Measurements from ENCODE around the gene INSRR.

INSRR gene

GRCh38 chr1:156876281-156876680, 17.4 kb upstream of the INSRR start:
- H3K27ac ChIP-seq: no peak overlapping the region
- DNase-seq (ENCODE audit: low read depth, low spot score): no peak

DNA sequence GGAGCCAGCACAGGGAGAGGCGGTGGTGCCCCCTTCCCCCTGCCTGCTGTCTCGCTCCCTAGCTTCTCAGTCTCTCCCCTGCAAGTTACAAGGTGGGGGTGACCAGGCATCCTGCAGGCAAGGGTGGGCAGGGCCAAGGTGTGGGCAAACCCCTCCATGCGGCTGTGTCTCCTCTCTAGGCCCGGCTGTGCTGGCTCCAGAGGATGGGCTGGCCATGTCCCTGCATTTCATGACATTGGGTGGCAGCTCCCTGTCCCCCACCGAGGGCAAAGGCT, 16.4 kb upstream of the INSRR start:
- H3K27ac ChIP-seq: no peak overlapping the region

DNA sequence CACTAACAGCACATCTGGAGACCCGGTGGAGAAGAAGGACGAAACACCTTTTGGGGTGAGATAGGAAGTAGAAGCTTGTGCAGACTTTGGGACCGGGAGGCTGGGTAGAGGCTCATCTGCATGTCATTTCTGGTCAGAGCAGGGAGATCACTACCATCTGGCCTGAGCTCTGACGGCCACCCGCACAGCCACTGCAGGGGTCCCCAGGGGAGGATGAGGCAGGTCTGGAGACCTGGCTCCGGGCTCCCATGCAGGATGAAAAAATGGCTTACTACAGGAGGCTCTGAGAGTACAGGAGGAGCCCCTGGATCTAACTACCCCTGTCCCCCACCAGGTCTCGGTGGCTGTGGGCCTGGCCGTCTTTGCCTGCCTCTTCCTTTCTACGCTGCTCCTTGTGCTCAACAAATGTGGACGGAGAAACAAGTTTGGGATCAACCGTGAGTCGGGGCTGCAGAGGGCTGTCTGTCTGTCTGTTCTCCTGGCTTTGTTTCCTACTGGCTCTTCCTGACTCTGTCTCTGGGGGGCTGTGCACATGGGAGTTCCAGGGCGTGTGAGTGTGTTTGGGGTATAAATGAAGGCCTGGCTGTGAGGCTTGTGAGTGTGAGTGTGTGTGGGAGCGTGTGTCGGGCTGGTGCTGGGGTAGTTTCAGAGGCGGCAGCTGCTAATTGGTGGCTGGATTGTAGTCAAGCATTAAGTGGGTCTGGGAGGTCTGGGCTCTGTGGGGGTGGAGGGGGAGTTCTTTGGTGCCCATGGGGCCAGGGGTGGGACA, 15.8 kb upstream of the INSRR start:
- H3K27ac ChIP-seq: no peak overlapping the region
- DNase-seq (ENCODE audit: low read depth, low spot score): no peak

More for the DNA sequence above, 16.4 kb upstream of the INSRR start:
- no peak for DNase-seq (ENCODE audit: low read depth, low spot score)

GRCh38 chr1:156874142-156874541, 15.2 kb upstream of the INSRR start:
- no peak for DNase-seq (ENCODE audit: low read depth, low spot score)
- no peak overlapping the region for H3K27ac ChIP-seq

DNA sequence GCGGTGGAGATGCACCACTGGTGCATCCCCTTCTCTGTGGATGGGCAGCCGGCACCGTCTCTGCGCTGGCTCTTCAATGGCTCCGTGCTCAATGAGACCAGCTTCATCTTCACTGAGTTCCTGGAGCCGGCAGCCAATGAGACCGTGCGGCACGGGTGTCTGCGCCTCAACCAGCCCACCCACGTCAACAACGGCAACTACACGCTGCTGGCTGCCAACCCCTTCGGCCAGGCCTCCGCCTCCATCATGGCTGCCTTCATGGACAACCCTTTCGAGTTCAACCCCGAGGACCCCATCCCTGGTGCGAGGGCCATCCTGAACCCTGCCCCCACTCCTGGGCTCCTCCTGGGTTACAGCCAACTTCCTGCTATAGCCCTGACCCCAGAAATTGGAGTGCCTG, 14.7 kb upstream of the INSRR start:
- H3K27ac ChIP-seq: no peak overlapping the region
- no peak for DNase-seq (ENCODE audit: low read depth, low spot score)

GRCh38 chr1:156869455-156869854, 10.5 kb upstream of the INSRR start:
- H3K27ac ChIP-seq: no peak overlapping the region
- DNase-seq (ENCODE audit: low read depth, low spot score): no peak

GRCh38 chr1:156868341-156868740, 9.4 kb upstream of the INSRR start:
- DNase-seq (ENCODE audit: low read depth, low spot score): no peak
- no peak overlapping the region for H3K27ac ChIP-seq

GRCh38 chr1:156866249-156866909, 7.5 kb upstream of the INSRR start:
- H3K27ac ChIP-seq: no peak overlapping the region
- no peak for DNase-seq (ENCODE audit: low read depth, low spot score)

- no peak overlapping the region for H3K27ac ChIP-seq
- no peak for DNase-seq (ENCODE audit: low read depth, low spot score)
These were observed 6.9 kb upstream of the INSRR start for GRCh38 chr1:156865865-156866248.

- no peak overlapping the region for H3K27ac ChIP-seq
- no peak for DNase-seq (ENCODE audit: low read depth, low spot score)
These were observed 6.3 kb upstream of the INSRR start for GRCh38 chr1:156865258-156865657.

GRCh38 chr1:156864796-156865195, 5.9 kb upstream of the INSRR start:
- DNase-seq (ENCODE audit: low read depth, low spot score): no peak

DNA sequence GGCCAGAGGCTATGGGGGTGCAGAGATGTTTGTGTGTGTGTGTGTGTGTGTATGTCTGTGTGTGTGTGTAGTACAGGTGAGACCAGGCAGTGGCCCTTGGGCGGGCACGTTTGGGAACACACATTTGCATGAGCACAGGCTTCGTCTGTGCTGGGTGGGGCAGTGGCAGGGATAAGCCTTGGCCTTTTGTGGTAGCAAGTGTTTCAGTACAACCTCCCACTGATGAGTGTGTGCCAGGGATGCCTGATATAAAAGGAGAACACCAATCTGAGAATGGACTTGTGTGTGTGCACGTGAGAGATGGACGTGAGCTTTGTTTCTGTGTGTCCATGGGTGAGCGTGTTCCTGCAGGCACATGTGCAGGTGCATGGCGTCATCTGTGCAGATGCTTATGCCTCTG, 4.7 kb upstream of the INSRR start:
- no peak for DNase-seq (ENCODE audit: low read depth, low spot score)
- H3K27ac ChIP-seq: no peak overlapping the region

More at GRCh38 chr1:156864796-156865195, 5.9 kb upstream of the INSRR start:
- H3K27ac ChIP-seq: no peak overlapping the region

DNA sequence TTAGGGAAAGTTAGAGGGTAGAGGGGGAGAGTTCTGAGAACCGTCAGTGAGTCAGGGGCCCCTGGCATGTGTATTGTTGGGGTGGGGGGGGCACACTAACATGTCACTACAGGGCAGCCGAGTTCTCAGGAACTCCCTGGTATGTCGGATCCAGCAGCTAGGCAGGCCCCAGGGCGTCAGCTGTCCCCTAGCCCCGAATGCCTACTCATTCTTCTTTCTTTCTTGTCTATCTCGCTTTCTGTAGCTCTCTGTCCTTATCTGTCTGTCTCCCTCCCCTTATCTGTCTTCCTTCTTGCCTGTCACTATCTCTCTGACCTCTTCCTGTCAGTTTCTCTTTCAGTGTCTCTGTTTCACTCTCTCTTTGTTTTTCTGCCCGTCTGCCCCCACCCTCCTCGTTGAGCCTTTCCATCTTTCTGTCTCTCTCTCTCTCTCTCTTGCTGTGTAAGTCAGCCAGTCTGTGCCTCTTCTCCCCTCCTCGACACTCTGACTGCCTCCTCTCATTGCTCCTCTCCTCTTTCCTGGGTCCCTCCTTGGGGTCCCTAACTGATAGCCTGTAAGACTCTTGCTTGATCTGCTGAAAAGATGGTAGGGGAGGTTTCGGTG, 4.2 kb upstream of the INSRR start:
- H3K27ac ChIP-seq: no peak overlapping the region
- DNase-seq (ENCODE audit: low read depth, low spot score): no peak

DNA sequence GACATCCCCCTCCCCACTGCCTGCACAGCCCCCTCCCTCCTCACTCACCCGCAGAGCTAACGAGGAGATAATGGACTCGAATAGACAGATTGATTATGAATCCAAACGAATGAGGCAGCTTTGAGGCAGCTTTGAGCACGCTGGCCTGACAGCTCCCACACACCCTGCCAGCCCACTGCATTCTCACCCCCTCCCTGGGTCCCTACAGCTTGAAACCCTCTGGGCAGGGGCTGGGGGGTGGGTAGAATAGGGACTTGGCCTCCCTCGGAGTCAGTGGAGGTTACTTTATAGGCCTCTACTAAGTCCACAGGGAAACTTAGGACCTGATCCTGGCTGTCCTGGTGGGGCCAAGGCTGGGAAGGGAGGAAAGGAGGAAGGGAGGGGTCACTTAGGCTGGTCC, 3.7 kb upstream of the INSRR start:
- DNase-seq (ENCODE audit: low read depth, low spot score): no peak
- H3K27ac ChIP-seq: no peak overlapping the region

DNA sequence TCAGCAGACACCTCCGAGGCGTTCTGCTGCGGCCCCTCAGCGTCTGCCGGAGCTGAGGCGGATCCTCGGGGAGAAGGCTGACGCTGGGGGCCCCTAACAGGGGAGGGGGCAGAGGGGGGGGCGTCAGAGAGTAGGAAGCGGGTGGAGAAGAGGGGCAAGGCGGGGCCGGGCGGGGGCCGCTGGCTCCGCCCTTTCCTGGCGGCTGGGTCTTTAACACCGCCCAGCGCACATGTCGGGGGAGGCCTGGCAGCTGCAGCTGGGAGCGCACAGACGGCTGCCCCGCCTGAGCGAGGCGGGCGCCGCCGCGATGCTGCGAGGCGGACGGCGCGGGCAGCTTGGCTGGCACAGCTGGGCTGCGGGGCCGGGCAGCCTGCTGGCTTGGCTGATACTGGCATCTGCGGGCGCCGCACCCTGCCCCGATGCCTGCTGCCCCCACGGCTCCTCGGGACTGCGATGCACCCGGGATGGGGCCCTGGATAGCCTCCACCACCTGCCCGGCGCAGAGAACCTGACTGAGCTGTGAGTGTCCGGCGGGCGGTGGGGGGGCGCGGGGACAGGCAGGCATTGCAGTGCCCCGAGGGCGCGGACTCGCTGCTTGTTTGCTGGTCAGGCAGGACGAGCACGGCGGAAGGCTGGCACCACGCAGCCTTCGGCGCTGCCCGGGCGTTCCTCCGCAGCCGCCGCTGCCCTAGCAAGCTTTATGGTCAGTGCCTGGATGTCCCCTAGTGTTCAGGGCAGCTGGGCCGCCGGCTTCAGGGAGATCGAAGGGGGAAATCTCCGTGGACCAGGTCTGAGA, 1.9 kb upstream of the INSRR start, which contains the start of gene NTRK1:
Gene NTRK1, plus strand, starts transcription at position 238 of the 796 bp plus-strand sequence. Its CDS starts 70 bp downstream, at position 308.
- no peak for DNase-seq (ENCODE audit: low read depth, low spot score)
- H3K27ac ChIP-seq: no peak within 1 kb of the TSS

DNA sequence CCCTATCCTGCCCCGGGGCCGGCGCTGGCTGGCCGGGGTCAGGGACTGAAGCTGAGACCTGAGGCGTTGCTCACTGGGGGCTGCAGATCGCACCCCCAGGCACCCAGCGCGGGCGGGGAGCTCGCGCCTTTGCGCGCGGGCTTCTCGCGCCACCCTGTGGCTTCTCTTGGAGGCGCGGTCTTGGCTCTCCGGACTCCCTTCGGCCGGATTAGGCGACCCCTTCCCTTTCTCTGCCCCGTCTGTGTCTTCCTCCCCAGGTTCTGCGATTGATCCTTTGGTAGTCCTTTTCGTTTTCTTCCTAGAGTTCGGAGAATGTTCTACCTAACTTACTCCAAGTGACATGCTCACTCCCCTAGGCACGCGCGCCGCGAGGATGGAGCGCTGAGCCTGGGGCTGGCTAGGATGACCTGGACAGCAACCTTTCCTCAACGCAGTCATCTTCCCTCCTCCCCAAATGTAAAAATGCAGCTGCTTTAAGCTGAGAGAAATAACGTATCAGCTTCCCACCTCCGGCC, 1.3 kb upstream of the INSRR start:
- no peak for DNase-seq (ENCODE audit: low read depth, low spot score)
- H3K27ac ChIP-seq: no peak overlapping the region

DNA sequence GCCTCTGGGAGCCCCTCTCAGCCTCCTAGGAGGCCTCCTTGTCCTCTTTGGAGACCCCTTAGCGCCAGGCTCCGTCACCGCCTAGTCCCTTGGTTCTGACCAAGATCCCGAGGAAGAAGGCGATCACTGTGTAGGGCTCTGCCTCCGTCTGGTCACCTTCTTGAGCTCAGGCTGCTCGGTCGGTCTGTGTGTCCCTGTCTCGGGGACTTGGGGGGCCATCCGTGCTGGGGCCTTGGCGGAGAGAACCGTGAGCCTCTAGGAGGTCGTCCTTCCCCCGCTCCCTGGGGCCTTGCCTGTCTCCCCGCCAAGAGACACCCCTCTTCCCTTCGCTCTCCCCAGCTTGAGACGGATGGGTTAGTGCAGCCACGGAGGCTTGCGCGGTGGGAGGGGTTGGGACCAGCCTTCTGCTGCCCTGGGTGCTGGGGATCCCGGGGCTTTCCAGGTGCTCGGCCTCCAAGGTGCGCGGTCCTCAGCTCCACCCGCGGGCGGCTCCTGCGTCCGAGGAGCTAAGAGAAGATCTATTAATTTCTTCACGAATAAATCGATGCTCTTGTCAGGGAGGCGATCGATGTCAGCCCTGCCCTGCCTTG, 701 bp upstream of the INSRR start:
- no peak overlapping the region for H3K27ac ChIP-seq
- no peak for DNase-seq (ENCODE audit: low read depth, low spot score)

- H3K27ac ChIP-seq: no peak overlapping the region
These were observed 361 bp downstream of the INSRR start for GRCh38 chr1:156858555-156858956.

DNA sequence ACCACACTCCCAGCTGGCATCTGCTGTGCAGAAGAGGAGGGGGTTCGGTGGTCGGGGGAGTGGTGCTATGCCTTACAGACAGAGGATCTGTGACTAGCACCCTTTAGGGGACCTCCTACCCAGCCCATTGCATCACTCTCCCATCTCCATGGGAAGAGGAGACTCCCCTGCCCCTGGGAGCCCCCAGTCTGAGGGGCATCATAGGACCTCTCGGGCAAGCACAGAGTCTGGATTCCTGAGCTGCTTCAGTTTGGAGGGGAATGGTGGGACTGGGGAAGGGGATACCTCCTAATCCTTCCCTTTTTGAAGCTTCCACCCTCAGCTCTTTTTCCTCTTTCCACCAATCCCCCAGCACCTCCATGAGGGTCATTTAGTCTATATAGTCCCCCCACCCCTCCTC, 1.4 kb downstream of the INSRR start:
- DNase-seq (ENCODE audit: low read depth, low spot score): no peak
- H3K27ac ChIP-seq: no peak overlapping the region

More at GRCh38 chr1:156858555-156858956, 361 bp downstream of the INSRR start:
- DNase-seq (ENCODE audit: low read depth, low spot score): no peak

DNA sequence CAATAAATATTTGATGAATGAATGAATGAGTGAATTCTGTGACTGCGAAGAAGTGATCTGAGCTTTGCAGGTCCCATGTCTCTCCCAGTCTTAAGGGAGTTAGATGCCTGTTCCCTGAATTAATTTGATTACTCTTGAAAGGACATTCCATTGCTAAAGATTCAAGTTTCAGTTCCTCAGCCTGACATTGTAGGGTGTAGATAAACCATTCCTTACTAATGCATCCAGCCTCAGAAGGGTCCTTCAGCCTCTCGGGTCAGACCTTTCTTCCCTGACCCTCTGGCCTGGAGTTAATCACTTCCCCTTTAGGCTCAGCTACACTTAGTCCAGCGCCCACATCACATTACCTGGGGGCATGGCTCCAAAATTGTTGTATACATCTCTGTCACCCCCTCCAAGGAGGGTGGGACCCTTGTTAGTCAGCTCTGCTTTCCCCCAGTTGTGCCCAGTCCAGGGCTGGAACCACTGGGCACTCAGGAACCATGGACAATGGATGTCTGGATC, 2.6 kb downstream of the INSRR start:
- no peak overlapping the region for H3K27ac ChIP-seq
- DNase-seq (ENCODE audit: low read depth, low spot score): no peak
